K562 (cell line): ENCODE measurements around the gene PIGV.

ENCODE experiments used
- DNMT1 ChIP-seq: fragments of 450-650 bp; IDR thresholded peaks from 2 replicates; pipeline ENCODE4 v1.6.1; 2016; ENCODE audit warnings: antibody characterized with exemption, mild to moderate bottlenecking
- FOSL1 ChIP-seq: fragments of 200-800 bp; sonication (Bioruptor generic); conservative IDR thresholded peaks from 2 replicates; pipeline ENCODE4 v1.6.1; 2016; ENCODE audit warnings: missing genetic modification characterization, missing compliant biosample characterization
- TF ChIP-seq, protein P1 (sequence below): fragments of 450-650 bp; conservative IDR thresholded peaks from 2 replicates; pipeline ENCODE4 v1.6.1; 2016; ENCODE audit warnings: missing genetic modification characterization, low read depth, mild to moderate bottlenecking, control low read depth, missing compliant biosample characterization
- TF ChIP-seq, protein P2 (sequence below): sonication (generic); formaldehyde crosslinking; IDR thresholded peaks from 2 replicates; pipeline ENCODE4 v1.8.0; 2022; ENCODE audit warnings: mild to moderate bottlenecking, missing genetic modification reagents
- TF ChIP-seq, protein P3 (sequence below), 2 experiments: fragments of 200-800 bp in 1 of 2; sonication (Bioruptor generic) in 1 of 2; sonication (generic) in 1 of 2; formaldehyde crosslinking in 1 of 2; IDR thresholded peaks in 1 of 2; conservative IDR thresholded peaks in 1 of 2; 2 replicates each; pipeline versions ENCODE4 v1.5.0 to v1.6.1; 2016 to 2020; ENCODE audit warnings: missing compliant biosample characterization in 1 of 2, missing genetic modification characterization in 1 of 2, missing genetic modification reagents in 1 of 2

DNA sequence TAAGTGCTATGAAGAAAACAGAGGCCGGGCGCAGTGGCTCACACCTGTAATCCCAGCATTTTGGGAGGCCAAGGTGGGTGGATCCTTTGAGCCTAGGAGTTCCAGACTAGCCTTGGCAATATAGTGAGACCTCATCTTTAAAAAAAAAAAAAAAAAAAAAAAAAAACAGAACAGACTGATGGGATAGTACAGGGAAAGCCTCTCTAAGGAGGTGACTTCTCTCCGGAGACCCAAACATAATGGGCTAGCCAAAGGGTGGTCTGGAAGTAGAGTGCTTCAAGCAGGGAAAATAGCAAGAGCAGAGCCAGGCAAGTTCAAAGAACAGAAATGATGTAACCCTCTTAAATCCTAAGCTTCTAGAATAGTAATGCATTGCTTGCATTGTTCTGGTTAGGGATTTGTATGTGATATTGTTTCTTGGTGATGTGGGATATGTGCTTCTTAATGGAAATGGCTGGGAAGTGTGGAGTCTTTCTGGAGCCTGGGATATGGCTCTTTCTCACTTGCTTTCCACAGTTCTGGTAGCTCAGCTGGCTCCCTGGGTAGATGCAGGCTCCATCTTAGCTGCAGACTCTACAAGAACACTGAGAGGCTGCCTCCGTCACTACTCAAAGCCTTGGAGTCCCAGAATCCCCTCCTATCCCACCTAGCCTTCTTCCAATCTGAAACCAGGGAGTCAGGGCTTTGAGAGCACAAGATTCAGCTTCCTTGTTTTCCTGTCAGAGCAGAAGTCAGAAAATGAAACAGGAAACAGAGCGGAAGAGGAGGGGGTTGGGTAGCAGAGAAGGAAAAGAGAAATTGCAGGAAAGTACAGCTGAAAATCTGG is 1.9 kb upstream of the PIGV start:
- TF ChIP-seq DNMT1 (no peak), FOSL1 (tag) (no peak)
- TF ChIP-seq, protein P1, sequence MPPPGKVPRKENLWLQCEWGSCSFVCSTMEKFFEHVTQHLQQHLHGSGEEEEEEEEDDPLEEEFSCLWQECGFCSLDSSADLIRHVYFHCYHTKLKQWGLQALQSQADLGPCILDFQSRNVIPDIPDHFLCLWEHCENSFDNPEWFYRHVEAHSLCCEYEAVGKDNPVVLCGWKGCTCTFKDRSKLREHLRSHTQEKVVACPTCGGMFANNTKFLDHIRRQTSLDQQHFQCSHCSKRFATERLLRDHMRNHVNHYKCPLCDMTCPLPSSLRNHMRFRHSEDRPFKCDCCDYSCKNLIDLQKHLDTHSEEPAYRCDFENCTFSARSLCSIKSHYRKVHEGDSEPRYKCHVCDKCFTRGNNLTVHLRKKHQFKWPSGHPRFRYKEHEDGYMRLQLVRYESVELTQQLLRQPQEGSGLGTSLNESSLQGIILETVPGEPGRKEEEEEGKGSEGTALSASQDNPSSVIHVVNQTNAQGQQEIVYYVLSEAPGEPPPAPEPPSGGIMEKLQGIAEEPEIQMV (tag) = no peak; the same call in 1 of the 2 replicates
- TF ChIP-seq, protein P2, sequence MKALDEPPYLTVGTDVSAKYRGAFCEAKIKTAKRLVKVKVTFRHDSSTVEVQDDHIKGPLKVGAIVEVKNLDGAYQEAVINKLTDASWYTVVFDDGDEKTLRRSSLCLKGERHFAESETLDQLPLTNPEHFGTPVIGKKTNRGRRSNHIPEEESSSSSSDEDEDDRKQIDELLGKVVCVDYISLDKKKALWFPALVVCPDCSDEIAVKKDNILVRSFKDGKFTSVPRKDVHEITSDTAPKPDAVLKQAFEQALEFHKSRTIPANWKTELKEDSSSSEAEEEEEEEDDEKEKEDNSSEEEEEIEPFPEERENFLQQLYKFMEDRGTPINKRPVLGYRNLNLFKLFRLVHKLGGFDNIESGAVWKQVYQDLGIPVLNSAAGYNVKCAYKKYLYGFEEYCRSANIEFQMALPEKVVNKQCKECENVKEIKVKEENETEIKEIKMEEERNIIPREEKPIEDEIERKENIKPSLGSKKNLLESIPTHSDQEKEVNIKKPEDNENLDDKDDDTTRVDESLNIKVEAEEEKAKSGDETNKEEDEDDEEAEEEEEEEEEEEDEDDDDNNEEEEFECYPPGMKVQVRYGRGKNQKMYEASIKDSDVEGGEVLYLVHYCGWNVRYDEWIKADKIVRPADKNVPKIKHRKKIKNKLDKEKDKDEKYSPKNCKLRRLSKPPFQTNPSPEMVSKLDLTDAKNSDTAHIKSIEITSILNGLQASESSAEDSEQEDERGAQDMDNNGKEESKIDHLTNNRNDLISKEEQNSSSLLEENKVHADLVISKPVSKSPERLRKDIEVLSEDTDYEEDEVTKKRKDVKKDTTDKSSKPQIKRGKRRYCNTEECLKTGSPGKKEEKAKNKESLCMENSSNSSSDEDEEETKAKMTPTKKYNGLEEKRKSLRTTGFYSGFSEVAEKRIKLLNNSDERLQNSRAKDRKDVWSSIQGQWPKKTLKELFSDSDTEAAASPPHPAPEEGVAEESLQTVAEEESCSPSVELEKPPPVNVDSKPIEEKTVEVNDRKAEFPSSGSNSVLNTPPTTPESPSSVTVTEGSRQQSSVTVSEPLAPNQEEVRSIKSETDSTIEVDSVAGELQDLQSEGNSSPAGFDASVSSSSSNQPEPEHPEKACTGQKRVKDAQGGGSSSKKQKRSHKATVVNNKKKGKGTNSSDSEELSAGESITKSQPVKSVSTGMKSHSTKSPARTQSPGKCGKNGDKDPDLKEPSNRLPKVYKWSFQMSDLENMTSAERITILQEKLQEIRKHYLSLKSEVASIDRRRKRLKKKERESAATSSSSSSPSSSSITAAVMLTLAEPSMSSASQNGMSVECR (CRISPR knock-in tag) = no peak
- TF ChIP-seq, protein P3, sequence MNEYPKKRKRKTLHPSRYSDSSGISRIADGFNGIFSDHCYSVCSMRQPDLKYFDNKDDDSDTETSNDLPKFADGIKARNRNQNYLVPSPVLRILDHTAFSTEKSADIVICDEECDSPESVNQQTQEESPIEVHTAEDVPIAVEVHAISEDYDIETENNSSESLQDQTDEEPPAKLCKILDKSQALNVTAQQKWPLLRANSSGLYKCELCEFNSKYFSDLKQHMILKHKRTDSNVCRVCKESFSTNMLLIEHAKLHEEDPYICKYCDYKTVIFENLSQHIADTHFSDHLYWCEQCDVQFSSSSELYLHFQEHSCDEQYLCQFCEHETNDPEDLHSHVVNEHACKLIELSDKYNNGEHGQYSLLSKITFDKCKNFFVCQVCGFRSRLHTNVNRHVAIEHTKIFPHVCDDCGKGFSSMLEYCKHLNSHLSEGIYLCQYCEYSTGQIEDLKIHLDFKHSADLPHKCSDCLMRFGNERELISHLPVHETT (CRISPR knock-in tag; conservative IDR thresholded peaks at IDR 0.05 in 1 of 2, IDR thresholded peaks at IDR 0.05 in 1 of 2) = peak in 1 of 2 experiments; percentile 68; a peak in 1 of 4 replicates
